ENCODE measurements around the gene ROCK2. TPM values are rescaled to one million over a fixed set of nuclear protein-coding genes. Genes with fewer than 3 reads are reported as not detected.
"Not testable (repeated sequence)": the region's sequence is repeated elsewhere in the genome, so short reads cannot be mapped to it uniquely, and the experiment has no call there.

Gene ROCK2
- total RNA-seq, 2 donors from 2014 or later = 15.0 to 17.6 TPM

- no peaks in the 10 kb centered on the region for H3K9me3 ChIP-seq (ENCODE audit: control insufficient read depth, low read length, poor library complexity, severe bottlenecking)
- H3K36me3 Mint-ChIP-seq (ENCODE audit: low read depth) = peaks cover 13% of the 10 kb centered on the region
- DNase-seq (no peak), ATAC-seq (no peak)
- peaks cover 22% of the 10 kb centered on the region for H3K4me1 Mint-ChIP-seq
- H3K27ac Mint-ChIP-seq = no peak overlapping the region
- no peaks in the 10 kb centered on the region for H3K27me3 Mint-ChIP-seq
- H3K4me3 Mint-ChIP-seq = no peak overlapping the region
Measured at GRCh38 chr2:11280713-11281112, 63.7 kb downstream of the ROCK2 start.

DNA sequence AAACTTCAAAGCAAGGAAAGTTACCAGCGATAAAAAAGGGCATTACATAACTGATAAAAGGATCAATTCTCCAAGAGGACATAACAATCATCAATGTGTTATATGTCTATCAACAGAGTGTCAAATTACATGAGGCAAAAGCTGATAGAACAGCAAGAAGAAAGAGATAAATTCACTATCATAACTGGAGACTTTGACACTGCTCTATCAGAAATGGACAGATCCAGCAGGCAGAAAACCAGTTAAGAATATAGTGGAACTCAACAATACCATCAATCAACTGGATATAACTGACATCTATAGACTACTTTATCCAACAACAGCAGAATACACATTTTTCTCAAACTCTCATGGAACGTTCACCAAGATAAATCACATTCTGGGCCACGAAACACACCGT lies 65.0 kb downstream of the ROCK2 start:
- Mint-ChIP-seq H3K4me1 (peaks cover 25% of the 10 kb centered on the region), H3K36me3 (ENCODE audit: low read depth) (peaks cover 9% of the 10 kb centered on the region), H3K27ac (no peak overlapping the region), H3K4me3 (no peak overlapping the region), H3K27me3 (no peaks in the 10 kb centered on the region)
- ATAC-seq (no peak), DNase-seq (no peak)
- H3K9me3 ChIP-seq (ENCODE audit: control insufficient read depth, low read length, poor library complexity, severe bottlenecking) = no peaks in the 10 kb centered on the region

DNA sequence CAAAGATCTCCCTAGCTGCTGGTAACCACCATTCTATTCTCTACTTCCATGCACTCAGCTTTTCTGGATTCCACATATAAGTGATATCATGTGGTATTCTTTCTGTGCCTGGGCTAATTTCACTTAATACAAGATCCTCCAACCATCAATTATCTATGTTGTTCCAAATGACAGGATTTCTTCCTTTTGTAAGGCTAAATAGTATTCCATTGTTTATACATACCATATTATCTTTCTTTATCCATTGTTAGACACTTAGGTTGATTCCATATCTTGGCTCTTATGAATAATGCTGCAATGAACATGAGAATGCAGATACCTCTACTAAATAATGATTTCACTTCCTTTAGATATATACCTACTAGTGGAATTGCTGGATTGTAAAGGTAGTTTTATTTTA lies 66.2 kb downstream of the ROCK2 start:
- H3K9me3 ChIP-seq (ENCODE audit: control insufficient read depth, low read length, poor library complexity, severe bottlenecking) = no peaks in the 10 kb centered on the region
- Mint-ChIP-seq H3K36me3 (ENCODE audit: low read depth) (peaks cover 9% of the 10 kb centered on the region), H3K27ac (no peak overlapping the region), H3K27me3 (no peaks in the 10 kb centered on the region), H3K4me3 (no peak overlapping the region), H3K4me1 (peaks cover 30% of the 10 kb centered on the region)
- DNase-seq (no peak), ATAC-seq (no peak)

- no peak overlapping the region for H3K4me3 Mint-ChIP-seq
- H3K4me1 Mint-ChIP-seq = peaks cover 24% of the 10 kb centered on the region
- ATAC-seq (no peak), DNase-seq (no peak)
- peaks cover 5% of the 10 kb centered on the region for H3K36me3 Mint-ChIP-seq (ENCODE audit: low read depth)
- no peak overlapping the region for H3K27ac Mint-ChIP-seq
- H3K9me3 ChIP-seq (ENCODE audit: control insufficient read depth, low read length, poor library complexity, severe bottlenecking) = no peaks in the 10 kb centered on the region
- H3K27me3 Mint-ChIP-seq = no peaks in the 10 kb centered on the region
Measured at GRCh38 chr2:11275910-11276309, 68.5 kb downstream of the ROCK2 start.

GRCh38 chr2:11270891-11271290 lies 73.5 kb downstream of the ROCK2 start:
- no peaks in the 10 kb centered on the region for H3K9me3 ChIP-seq (ENCODE audit: control insufficient read depth, low read length, poor library complexity, severe bottlenecking)
- ATAC-seq (no peak), DNase-seq (no peak)
- Mint-ChIP-seq H3K27me3 (no peaks in the 10 kb centered on the region), H3K27ac (no peak overlapping the region), H3K4me1 (peaks cover 12% of the 10 kb centered on the region), H3K36me3 (ENCODE audit: low read depth) (peaks cover 3% of the 10 kb centered on the region), H3K4me3 (no peak overlapping the region)

DNA sequence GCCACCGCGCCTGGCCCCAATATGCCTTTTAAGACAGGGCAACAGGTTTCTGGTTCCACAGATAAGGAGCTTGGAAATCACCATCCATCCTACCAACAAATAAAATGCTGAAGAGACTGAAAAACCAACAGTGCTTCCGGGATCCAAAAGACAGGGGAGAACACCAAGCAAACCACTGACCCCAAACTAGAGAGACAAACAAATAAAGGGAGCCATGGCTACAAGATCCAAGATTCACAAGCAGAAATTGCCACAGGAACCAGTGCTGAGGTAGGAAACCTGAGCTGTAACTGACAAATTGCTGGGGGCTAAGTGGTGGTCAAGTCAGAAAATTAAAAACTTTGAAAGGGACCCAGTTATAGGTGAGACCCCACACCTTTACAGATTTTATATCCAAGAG lies 76.5 kb downstream of the ROCK2 start:
- Mint-ChIP-seq H3K36me3 (ENCODE audit: low read depth) (peaks cover 3% of the 10 kb centered on the region), H3K4me3 (no peak overlapping the region), H3K27ac (no peak overlapping the region), H3K27me3 (no peaks in the 10 kb centered on the region), H3K4me1 (peaks cover 2% of the 10 kb centered on the region)
- H3K9me3 ChIP-seq (ENCODE audit: control insufficient read depth, low read length, poor library complexity, severe bottlenecking) = no peaks in the 10 kb centered on the region
- DNase-seq (no peak), ATAC-seq (no peak)

- H3K27ac Mint-ChIP-seq = no peak overlapping the region
- no peaks in the 10 kb centered on the region for H3K4me1 Mint-ChIP-seq
- ATAC-seq = no peak
- no peaks in the 10 kb centered on the region for H3K27me3 Mint-ChIP-seq
- H3K36me3 Mint-ChIP-seq (ENCODE audit: low read depth) = no peaks in the 10 kb centered on the region
- no peak overlapping the region for H3K4me3 Mint-ChIP-seq
- H3K9me3 ChIP-seq (ENCODE audit: control insufficient read depth, low read length, poor library complexity, severe bottlenecking) = no peaks in the 10 kb centered on the region
- no peak for DNase-seq
Measured at GRCh38 chr2:11264818-11265217, 79.6 kb downstream of the ROCK2 start.

DNA sequence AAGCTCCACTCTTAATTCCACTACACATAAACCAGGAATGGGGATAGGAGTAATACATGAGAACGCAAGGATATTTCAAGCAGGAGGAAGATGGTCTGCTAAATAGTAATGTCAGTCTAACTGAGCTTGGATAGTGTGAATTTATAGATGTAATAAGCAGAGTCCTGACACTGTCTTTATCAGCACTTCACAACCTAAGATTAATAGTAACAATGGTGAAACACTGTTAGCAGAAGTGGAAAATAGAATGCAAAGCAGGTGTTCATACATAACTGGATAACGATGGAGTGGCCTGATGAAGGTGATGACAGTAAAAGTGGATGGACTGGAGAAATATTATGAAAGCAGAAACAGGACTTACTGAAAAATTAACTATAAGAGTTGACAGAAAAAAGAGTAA lies 80.4 kb downstream of the ROCK2 start:
- no peak for ATAC-seq
- no peaks in the 10 kb centered on the region for H3K27me3 Mint-ChIP-seq
- no peak overlapping the region for H3K27ac Mint-ChIP-seq
- H3K4me1 Mint-ChIP-seq = no peaks in the 10 kb centered on the region
- H3K36me3 Mint-ChIP-seq (ENCODE audit: low read depth) = no peaks in the 10 kb centered on the region
- no peak for DNase-seq
- H3K4me3 Mint-ChIP-seq = no peak overlapping the region
- no peaks in the 10 kb centered on the region for H3K9me3 ChIP-seq (ENCODE audit: control insufficient read depth, low read length, poor library complexity, severe bottlenecking)

- no peaks in the 10 kb centered on the region for H3K27me3 Mint-ChIP-seq
- H3K4me3 Mint-ChIP-seq = no peak overlapping the region
- no peak for ATAC-seq
- H3K27ac Mint-ChIP-seq = no peak overlapping the region
- peaks cover 7% of the 10 kb centered on the region for H3K4me1 Mint-ChIP-seq
- DNase-seq = no peak
- no peaks in the 10 kb centered on the region for H3K36me3 Mint-ChIP-seq (ENCODE audit: low read depth)
- H3K9me3 ChIP-seq (ENCODE audit: control insufficient read depth, low read length, poor library complexity, severe bottlenecking) = no peaks in the 10 kb centered on the region
Measured at GRCh38 chr2:11263177-11263576, 81.3 kb downstream of the ROCK2 start.

DNA sequence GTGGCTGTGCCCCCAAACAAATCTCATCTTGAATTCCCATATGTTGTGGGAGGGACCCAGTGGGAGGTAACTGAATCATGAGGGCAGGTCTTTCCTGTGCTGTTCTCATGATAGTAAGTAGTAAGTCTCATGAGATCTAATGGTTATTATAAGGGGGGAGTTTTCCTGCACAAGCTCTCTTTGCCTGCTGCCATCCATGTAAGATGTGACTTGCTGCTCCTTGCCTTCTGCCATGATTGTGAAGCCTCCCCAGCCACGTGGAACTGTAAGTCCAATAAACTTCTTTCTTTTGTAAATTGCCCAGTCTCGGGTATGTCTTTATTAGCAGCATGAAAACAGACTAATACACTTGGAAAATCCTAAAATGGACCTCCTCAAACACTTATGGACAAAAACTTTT lies 82.0 kb downstream of the ROCK2 start:
- not testable (repeated sequence) for DNase-seq; H3K4me3 Mint-ChIP-seq; H3K36me3 Mint-ChIP-seq (ENCODE audit: low read depth); H3K27ac Mint-ChIP-seq; H3K27me3 Mint-ChIP-seq; H3K4me1 Mint-ChIP-seq; H3K9me3 ChIP-seq (ENCODE audit: control insufficient read depth, low read length, poor library complexity, severe bottlenecking); ATAC-seq

- H3K27me3 Mint-ChIP-seq; DNase-seq; H3K4me1 Mint-ChIP-seq; H3K27ac Mint-ChIP-seq; H3K4me3 Mint-ChIP-seq; ATAC-seq; H3K36me3 Mint-ChIP-seq (ENCODE audit: low read depth); H3K9me3 ChIP-seq (ENCODE audit: control insufficient read depth, low read length, poor library complexity, severe bottlenecking): not testable (repeated sequence)
Measured at GRCh38 chr2:11261564-11261963, 82.9 kb downstream of the ROCK2 start.

DNA sequence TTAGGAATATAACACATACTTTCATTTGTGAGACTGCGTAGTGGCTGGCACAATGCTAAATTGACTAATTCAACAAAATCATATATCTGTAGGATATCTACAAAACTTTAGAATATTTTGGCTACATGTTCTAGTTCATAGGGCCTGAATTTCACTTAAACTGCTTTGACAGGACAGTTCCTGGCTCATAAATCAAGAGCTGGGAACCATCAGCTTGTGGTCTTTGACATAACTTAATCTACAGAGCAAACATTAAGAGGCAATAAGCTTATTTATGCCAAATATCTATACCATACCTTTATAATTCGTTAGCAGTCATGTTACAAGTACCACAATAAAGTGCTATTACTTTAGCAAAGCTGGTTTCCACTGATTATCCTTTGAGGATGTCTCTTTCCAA lies 83.5 kb downstream of the ROCK2 start:
- H3K4me1 Mint-ChIP-seq = peaks cover 9% of the 10 kb centered on the region
- DNase-seq (no peak), ATAC-seq (no peak)
- no peaks in the 10 kb centered on the region for H3K27me3 Mint-ChIP-seq
- no peaks in the 10 kb centered on the region for H3K9me3 ChIP-seq (ENCODE audit: control insufficient read depth, low read length, poor library complexity, severe bottlenecking)
- no peak overlapping the region for H3K27ac Mint-ChIP-seq
- no peak overlapping the region for H3K4me3 Mint-ChIP-seq
- peaks cover 2% of the 10 kb centered on the region for H3K36me3 Mint-ChIP-seq (ENCODE audit: low read depth)

GRCh38 chr2:11257964-11258363 lies 86.5 kb downstream of the ROCK2 start:
- no peaks in the 10 kb centered on the region for H3K27me3 Mint-ChIP-seq
- peaks cover 16% of the 10 kb centered on the region for H3K4me1 Mint-ChIP-seq
- H3K9me3 ChIP-seq (ENCODE audit: control insufficient read depth, low read length, poor library complexity, severe bottlenecking) = no peaks in the 10 kb centered on the region
- H3K4me3 Mint-ChIP-seq = no peak overlapping the region
- no peak overlapping the region for H3K27ac Mint-ChIP-seq
- ATAC-seq = no peak
- DNase-seq = no peak
- H3K36me3 Mint-ChIP-seq (ENCODE audit: low read depth) = peaks cover 2% of the 10 kb centered on the region

DNA sequence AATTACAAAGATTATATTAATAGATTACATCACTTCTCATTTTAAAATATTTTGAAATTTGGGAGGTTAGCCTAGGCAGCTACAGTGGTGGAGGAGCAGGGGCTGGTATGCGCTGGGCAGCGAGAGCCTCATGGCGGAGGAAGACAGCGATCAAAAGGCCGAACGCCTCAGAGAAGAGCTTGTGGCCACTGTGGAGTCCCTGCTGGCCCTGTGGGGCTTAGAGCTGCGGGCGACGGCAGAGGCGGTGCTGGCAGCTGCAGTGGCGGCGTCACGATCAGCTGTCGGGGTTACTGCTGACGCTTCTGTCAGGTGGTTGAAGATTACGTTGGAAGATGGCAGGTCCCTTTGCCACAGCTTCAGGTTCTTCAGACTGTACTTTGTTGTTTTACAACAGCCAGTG lies 87.4 kb downstream of the ROCK2 start:
- Mint-ChIP-seq H3K4me1 (peaks cover 16% of the 10 kb centered on the region), H3K4me3 (no peak overlapping the region), H3K36me3 (ENCODE audit: low read depth) (peaks cover 2% of the 10 kb centered on the region), H3K27me3 (no peaks in the 10 kb centered on the region), H3K27ac (no peak overlapping the region)
- H3K9me3 ChIP-seq (ENCODE audit: control insufficient read depth, low read length, poor library complexity, severe bottlenecking) = no peaks in the 10 kb centered on the region
- ATAC-seq (no peak), DNase-seq (no peak)

GRCh38 chr2:11256166-11256565 lies 88.3 kb downstream of the ROCK2 start:
- DNase-seq = no peak
- peaks cover 22% of the 10 kb centered on the region for H3K4me1 Mint-ChIP-seq
- H3K27ac Mint-ChIP-seq = no peak overlapping the region
- no peak overlapping the region for H3K4me3 Mint-ChIP-seq
- H3K27me3 Mint-ChIP-seq = no peaks in the 10 kb centered on the region
- peaks cover 2% of the 10 kb centered on the region for H3K36me3 Mint-ChIP-seq (ENCODE audit: low read depth)
- H3K9me3 ChIP-seq (ENCODE audit: control insufficient read depth, low read length, poor library complexity, severe bottlenecking) = no peaks in the 10 kb centered on the region
- ATAC-seq = no peak

Measured in T-helper 17 cell (primary cell).